ENCODE measurements around the gene FOXP1.

FOXP1 gene

DNA sequence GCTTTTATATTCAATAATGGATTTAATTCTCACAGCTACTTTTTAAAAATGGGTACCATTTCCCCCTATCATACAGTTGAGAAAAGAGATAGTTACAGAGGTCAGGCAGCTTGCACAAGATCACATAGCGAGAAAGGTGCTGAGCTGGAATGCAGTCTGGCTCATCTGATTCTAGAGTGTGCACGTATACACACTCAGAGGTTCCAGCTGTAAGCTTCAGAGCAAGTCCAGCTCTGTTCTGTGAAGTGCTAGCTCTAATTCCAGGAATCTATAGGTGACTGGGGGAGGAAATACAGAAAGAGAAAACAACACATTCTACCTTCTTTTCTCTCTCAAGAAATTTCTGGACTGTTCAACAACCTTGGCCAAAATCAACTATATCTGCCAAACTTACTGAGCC, 318.7 kb downstream of the FOXP1 start:
- DNase-seq (ENCODE audit: low read depth): no peak

- no peak for DNase-seq (ENCODE audit: low read depth)
These were observed 320.9 kb downstream of the FOXP1 start for GRCh38 chr3:71262364-71263265.

DNA sequence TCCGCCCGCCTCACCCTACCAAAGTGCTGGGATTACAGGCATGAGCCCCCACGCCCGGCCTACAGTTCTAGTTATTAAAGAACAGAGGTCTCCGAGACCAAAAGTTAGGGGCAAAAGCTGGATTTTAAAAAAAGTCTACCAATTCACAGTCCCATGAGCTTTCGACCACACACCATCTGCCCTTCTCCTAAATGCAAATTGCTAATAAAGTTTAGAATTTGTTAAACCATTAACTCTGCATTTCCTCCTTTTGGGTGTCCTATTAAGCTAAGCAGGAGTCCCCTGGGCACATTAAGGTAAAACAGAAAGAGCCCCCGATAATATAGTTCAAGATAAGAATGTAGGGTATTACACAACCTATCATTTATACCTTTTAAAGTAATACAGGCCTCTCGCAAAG, 322.7 kb downstream of the FOXP1 start:
- DNase-seq (ENCODE audit: low read depth): no peak

GRCh38 chr3:71258526-71258925, 325.0 kb downstream of the FOXP1 start:
- DNase-seq (ENCODE audit: low read depth): no peak

GRCh38 chr3:71258116-71258515, 325.4 kb downstream of the FOXP1 start:
- DNase-seq (ENCODE audit: low read depth): no peak

- DNase-seq (ENCODE audit: low read depth): no peak
These were observed 328.0 kb downstream of the FOXP1 start for GRCh38 chr3:71255498-71255897.

- no peak for DNase-seq (ENCODE audit: low read depth)
These were observed 329.1 kb downstream of the FOXP1 start for GRCh38 chr3:71254281-71255057.

GRCh38 chr3:71253169-71253568, 330.4 kb downstream of the FOXP1 start:
- DNase-seq (ENCODE audit: low read depth): no peak

GRCh38 chr3:71252466-71252865, 331.1 kb downstream of the FOXP1 start:
- no peak for DNase-seq (ENCODE audit: low read depth)

- no peak for DNase-seq (ENCODE audit: low read depth)
These were observed 332.3 kb downstream of the FOXP1 start for GRCh38 chr3:71251156-71251775.

- no peak for DNase-seq (ENCODE audit: low read depth)
These were observed 333.5 kb downstream of the FOXP1 start for GRCh38 chr3:71250026-71250425.

- no peak for DNase-seq (ENCODE audit: low read depth)
These were observed 335.6 kb downstream of the FOXP1 start for GRCh38 chr3:71247958-71248335.

GRCh38 chr3:71247221-71247957, 336.1 kb downstream of the FOXP1 start:
- DNase-seq (ENCODE audit: low read depth): no peak

GRCh38 chr3:71245971-71246880, 337.3 kb downstream of the FOXP1 start:
- no peak for DNase-seq (ENCODE audit: low read depth)

DNA sequence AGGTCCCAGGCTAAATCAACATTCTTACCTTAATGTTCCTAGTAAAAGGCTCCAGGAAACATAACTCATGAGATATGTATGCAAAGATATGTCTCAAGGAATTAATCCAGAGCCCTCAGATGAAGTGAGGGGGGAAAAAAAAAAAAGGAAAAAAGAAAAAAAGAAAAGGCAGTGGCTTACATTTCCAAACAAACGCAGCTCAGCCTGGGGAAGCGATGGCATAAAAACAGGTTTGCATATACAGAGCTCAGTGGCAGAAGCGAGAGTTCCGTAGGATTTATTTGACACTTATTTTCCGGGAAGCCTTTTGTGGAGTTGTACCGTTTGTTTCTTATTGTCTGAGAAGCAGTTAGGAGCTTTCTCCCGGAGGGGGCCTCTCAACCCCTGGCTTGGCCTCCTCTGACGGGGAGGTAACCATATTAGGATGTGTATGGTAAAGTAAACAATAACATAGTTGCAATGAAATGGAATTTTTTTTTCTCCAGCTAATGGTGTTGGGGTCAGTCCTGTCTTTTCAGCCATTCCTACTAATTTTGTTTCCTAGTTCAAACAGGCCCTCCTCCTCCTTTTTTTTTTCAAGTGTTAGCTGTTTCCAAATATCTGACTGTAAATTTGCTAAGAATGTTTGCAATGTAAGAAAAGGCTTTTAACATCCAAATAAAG, 338.6 kb downstream of the FOXP1 start:
- DNase-seq (ENCODE audit: low read depth): no peak

- no peak for DNase-seq (ENCODE audit: low read depth)
These were observed 339.2 kb downstream of the FOXP1 start for GRCh38 chr3:71244153-71244825.

DNA sequence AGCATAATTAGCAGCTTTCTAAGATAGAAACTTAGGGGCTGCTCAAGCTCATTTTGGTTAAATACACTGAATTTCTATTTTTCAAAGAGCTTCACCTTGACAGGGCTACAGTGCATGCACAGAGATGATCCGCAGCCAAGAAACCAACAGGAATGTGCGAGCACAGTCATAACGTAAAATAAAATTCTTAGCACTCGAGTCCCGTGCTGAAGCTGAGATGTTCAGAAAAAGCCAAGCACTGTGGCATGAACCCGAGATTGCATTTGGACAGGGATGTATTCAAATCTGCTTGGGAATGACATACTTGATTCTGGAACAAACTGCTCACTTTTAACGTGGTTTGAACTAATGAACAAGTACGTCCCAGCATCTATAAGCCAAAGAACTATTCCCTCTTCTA, 340.3 kb downstream of the FOXP1 start:
- no peak for DNase-seq (ENCODE audit: low read depth)

DNA sequence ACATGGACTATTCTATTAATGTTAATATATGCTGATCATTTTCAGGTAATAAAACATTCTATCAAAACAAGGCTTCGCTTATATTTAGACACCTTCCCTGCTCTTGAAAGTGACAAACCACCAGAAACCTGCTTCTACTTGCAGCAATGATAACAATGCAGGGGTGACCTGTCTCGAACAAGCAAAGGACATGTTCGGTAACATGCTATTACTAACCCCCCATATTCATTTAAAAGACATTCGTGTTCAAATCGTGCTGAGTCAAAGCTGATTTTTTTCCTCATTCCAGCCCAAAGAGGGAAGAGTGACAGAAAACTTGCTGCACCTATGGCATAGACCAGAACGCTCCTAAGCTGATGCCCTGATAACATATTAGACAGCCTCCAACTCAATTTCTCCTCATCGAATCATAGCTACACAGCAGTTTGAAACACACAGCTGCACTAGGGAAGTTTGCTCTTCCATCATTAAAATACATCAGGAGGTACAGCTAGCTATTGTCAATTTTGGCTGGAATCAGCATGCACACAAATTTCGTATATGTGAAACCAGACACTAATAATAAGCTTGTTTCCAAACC, 341.5 kb downstream of the FOXP1 start:
- DNase-seq (ENCODE audit: low read depth): no peak

GRCh38 chr3:71241246-71241901, 342.2 kb downstream of the FOXP1 start:
- no peak for DNase-seq (ENCODE audit: low read depth)

Data from stimulated activated CD8-positive, alpha-beta memory T cell treated with anti-CD3 and anti-CD28 coated beads, Interleukin-12 subunit alpha, Interleukin-12 subunit beta, amount 100 ng/mL, for 4 hours (primary cell).